K562 (cell line): ENCODE results near the gene NKIRAS2. TPM values are rescaled to one million over a fixed set of nuclear protein-coding genes. Genes with fewer than 3 reads are reported as not detected.

Experiments used
- ARID4B ChIP-seq: sonication (generic); formaldehyde crosslinking; IDR thresholded peaks from 2 replicates; pipeline ENCODE4 v1.8.0; 2022; ENCODE audit warnings: mild to moderate bottlenecking, missing genetic modification reagents
- CBX1 ChIP-seq: sonication (generic); IDR thresholded peaks from 2 replicates; pipeline ENCODE4 v1.6.1; 2016; ENCODE audit warnings: antibody characterized with exemption, low read depth, mild to moderate bottlenecking
- CC2D1A ChIP-seq: fragments of 450-650 bp; IDR thresholded peaks from 2 replicates; pipeline ENCODE4 v1.6.1; 2017; ENCODE audit warnings: mild to moderate bottlenecking
- CCNT2 ChIP-seq: IDR thresholded peaks from 2 replicates; pipeline ENCODE4 v1.6.1; 2011; ENCODE audit warnings: borderline replicate concordance, low read depth, mild to moderate bottlenecking, moderate library complexity, mixed read lengths, low read length; ENCODE audit not compliant: insufficient read length; ENCODE audit errors: extremely low read depth
- DNMT1 ChIP-seq: fragments of 450-650 bp; IDR thresholded peaks from 2 replicates; pipeline ENCODE4 v1.6.1; 2016; ENCODE audit warnings: antibody characterized with exemption, mild to moderate bottlenecking
- E2F3 ChIP-seq: fragments of 250-450 bp; sonication (Bioruptor Pico); IDR thresholded peaks from 2 replicates; pipeline ENCODE4 v1.4.0; 2020; ENCODE audit warnings: mild to moderate bottlenecking
- ELF2 ChIP-seq: fragments of 250-450 bp; sonication (Bioruptor Pico); IDR thresholded peaks from 2 replicates; pipeline ENCODE4 v1.5.0; 2021; ENCODE audit warnings: mild to moderate bottlenecking
- IRF9 ChIP-seq: fragments of 450-650 bp; IDR thresholded peaks from 2 replicates; pipeline ENCODE4 v1.6.1; 2016; ENCODE audit warnings: missing biosample characterization, missing genetic modification characterization
- KAT2B ChIP-seq: IDR thresholded peaks from one replicate; pipeline ENCODE4 v1.6.1; 2012; ENCODE audit warnings: low read depth, mild to moderate bottlenecking, control low read depth, inconsistent platforms, low read length, moderate library complexity
- KHSRP ChIP-seq: fragments of 450-650 bp; IDR thresholded peaks from 2 replicates; pipeline ENCODE4 v1.6.1; 2017
- LEF1 ChIP-seq: fragments of 450-650 bp; IDR thresholded peaks from 2 replicates; pipeline ENCODE4 v1.6.1; 2016; ENCODE audit warnings: mild to moderate bottlenecking
- MXI1 ChIP-seq: IDR thresholded peaks from 2 replicates; pipeline ENCODE4 v1.6.1; 2011; ENCODE audit warnings: low read depth, mild to moderate bottlenecking, improper control_type of control experiment, low read length
- NCOA2 ChIP-seq, 2 experiments: fragments of 450-650 bp; IDR thresholded peaks; 2 replicates each; pipeline ENCODE4 v1.6.1; 2018; ENCODE audit warnings: mild to moderate bottlenecking in 2 of 2, moderate library complexity in 1 of 2; ENCODE audit not compliant: partially characterized antibody in 2 of 2
- NFXL1 ChIP-seq: fragments of 450-650 bp; formaldehyde crosslinking; IDR thresholded peaks from 2 replicates; pipeline ENCODE4 v1.4.0; 2021; ENCODE audit warnings: mild to moderate bottlenecking
- PHF8 ChIP-seq: fragments of 200-600 bp; sonication (generic); IDR thresholded peaks from 2 replicates; pipeline ENCODE4 v1.6.1; 2012; ENCODE audit warnings: mixed run types, mild to moderate bottlenecking, inconsistent platforms, low read length, moderate library complexity, borderline replicate concordance
- RCOR1 ChIP-seq, 2 experiments: IDR thresholded peaks; 2 replicates each; pipeline ENCODE4 v1.6.1; 2012; ENCODE audit warnings: low read depth in 2 of 2, low read length in 2 of 2, borderline replicate concordance in 1 of 2, improper control_type of control experiment in 1 of 2
- SRF ChIP-seq, 2 experiments: fragments of 250-450, 450-650 bp in 1 of 2; sonication (Bioruptor Pico) in 1 of 2; sonication (generic) in 1 of 2; formaldehyde crosslinking; IDR thresholded peaks; 2 replicates each; pipeline versions ENCODE4 v1.5.0 to v1.5.1; 2020 to 2022; ENCODE audit warnings: mild to moderate bottlenecking in 1 of 2, missing genetic modification reagents in 1 of 2
- TCF15 ChIP-seq: fragments of 250-450 bp; sonication (Bioruptor Pico); IDR thresholded peaks from 2 replicates; pipeline ENCODE4 v1.8.0; 2022; ENCODE audit warnings: moderate library complexity, mild to moderate bottlenecking, inconsistent platforms
- TRIM24 ChIP-seq, 2 experiments: fragments of 450-650 bp; IDR thresholded peaks; 2 replicates each; pipeline ENCODE4 v1.6.1; 2016
- ZNF175 ChIP-seq: fragments of 200-800 bp; sonication (Bioruptor generic); IDR thresholded peaks from 2 replicates; pipeline ENCODE4 v1.6.1; 2016; ENCODE audit warnings: low read depth, mild to moderate bottlenecking, missing genetic modification characterization, missing compliant biosample characterization
- ZNF395 ChIP-seq: fragments of 200-800 bp; sonication (Bioruptor generic); IDR thresholded peaks from 2 replicates; pipeline ENCODE4 v1.6.1; 2017; ENCODE audit warnings: missing genetic modification characterization, missing compliant biosample characterization
- polyA plus RNA-seq, 8 experiments: library from polyadenylated mRNA; depleted of rRNA in 4 of 8; stranded (reverse) in 5 of 8; unstranded in 3 of 8; fragments of >200 nt; fragmentation: Nextera tagmentation in 2 of 8; fragmentation: Illumina TruSeq in 1 of 8; extraction: Ambion mirVana in 2 of 8; extraction: Trizol in 1 of 8; gene quantifications; 2 replicates each; pipeline versions ENCODE4 v1.2.1 to v1.2.3, GENCODE V29; 2011 to 2014; ENCODE audit warnings: inconsistent platforms in 1 of 8, missing spikeins in 1 of 8
- total RNA-seq, 7 experiments: library from RNA; depleted of rRNA in 6 of 7; stranded (reverse); fragments of >200 nt in 6 of 7; fragmentation: Illumina TruSeq in 2 of 7; extraction: Trizol in 2 of 7; gene quantifications; 2 replicates each; pipeline versions ENCODE4 v1.2.1 to v1.2.3, GENCODE V29; 2011 to 2021; ENCODE audit warnings: low replicate concordance in 1 of 7

Gene NKIRAS2
- total and polyA plus RNA-seq, 9 of the 15 experiments (the other 6 are each of a cell fraction or from before 2014, with no cell fraction given): 10.1 to 65.5 (median 29.8) TPM

GRCh38 chr17:42023524-42024349, 3.8 kb downstream of the NKIRAS2 start (continued):
- no peak for TF ChIP-seq TCF15 (CRISPR knock-in tag)
- no peak for TF ChIP-seq KAT2B
- peak in 1 of 2 experiments; percentile 60; a peak in 1 of 4 replicates for TF ChIP-seq RCOR1 (IDR thresholded peaks at IDR 0.05; ENCODE audit: borderline replicate concordance in 1 of 2, low read depth in 2 of 2, low read length in 2 of 2)
- peak; percentile 87 for TF ChIP-seq IRF9 (tag)
- 0 out of 2 replicates have a peak, but pooled peaks have one; percentile 63 for TF ChIP-seq ZNF395 (CRISPR knock-in tag)
- TF ChIP-seq MXI1: no peak
- 0 out of 2 replicates have a peak, but pooled peaks have one; percentile 3 for TF ChIP-seq E2F3 (CRISPR knock-in tag)
- 0 out of 2 replicates have a peak, but pooled peaks have one; percentile 8 for TF ChIP-seq NFXL1 (CRISPR knock-in tag)
- TF ChIP-seq TRIM24 (IDR thresholded peaks at IDR 0.05): peak in 1 of 2 experiments; percentile 78; a peak in 2 of 4 replicates
- no peak; the same call in 1 of the 2 replicates for TF ChIP-seq CBX1
- TF ChIP-seq ARID4B (CRISPR knock-in tag): no peak
- TF ChIP-seq CC2D1A: no peak
- no peak for TF ChIP-seq NCOA2 (IDR thresholded peaks at IDR 0.05; ENCODE audit: partially characterized antibody in 2 of 2)
- TF ChIP-seq PHF8: peak; percentile 19; the same call in 1 of the 2 replicates
- peak; percentile 96 for TF ChIP-seq ZNF175 (CRISPR knock-in tag)
- TF ChIP-seq ELF2: peak; percentile 54
- no peak for TF ChIP-seq CCNT2
- TF ChIP-seq SRF (CRISPR knock-in tag; IDR thresholded peaks at IDR 0.05): peak in 1 of 2 experiments; percentile 65; a peak in 1 of 4 replicates
- TF ChIP-seq DNMT1: no peak
- TF ChIP-seq KHSRP: no peak
- TF ChIP-seq LEF1: no peak
